HepG2 (cell line): ENCODE measurements around the gene PPCDC. TPM values are rescaled to one million over a fixed set of nuclear protein-coding genes. Genes with fewer than 3 reads are reported as not detected.

Experiments used
- ARNT ChIP-seq: fragments of 450-650 bp; IDR thresholded peaks from 2 replicates; pipeline ENCODE4 v1.6.1; 2017
- CENPBD1 ChIP-seq: sonication (generic); formaldehyde crosslinking; IDR thresholded peaks from 2 replicates; pipeline ENCODE4 v1.8.0; 2022; ENCODE audit warnings: missing genetic modification reagents, low read depth, mild to moderate bottlenecking, borderline replicate concordance
- HNRNPUL1 ChIP-seq: fragments of 200-400 bp; formaldehyde crosslinking; IDR thresholded peaks from 2 replicates; pipeline ENCODE4 v1.6.1; 2017; ENCODE audit warnings: low read depth, mild to moderate bottlenecking, low read length, moderate library complexity
- NBN ChIP-seq: fragments of 450-650 bp; conservative IDR thresholded peaks from 2 replicates; pipeline ENCODE4 v1.6.1; 2017
- PITX1 ChIP-seq: sonication (generic); formaldehyde crosslinking; IDR thresholded peaks from 2 replicates; pipeline ENCODE4 v1.5.1; 2020; ENCODE audit warnings: mild to moderate bottlenecking, missing genetic modification reagents
- PRDM4 ChIP-seq: sonication (generic); formaldehyde crosslinking; IDR thresholded peaks from 2 replicates; pipeline ENCODE4 v1.9.0; 2021; ENCODE audit warnings: missing genetic modification reagents, borderline replicate concordance
- RCOR2 ChIP-seq: IDR thresholded peaks from 2 replicates; pipeline ENCODE4 v1.6.1; 2016; ENCODE audit warnings: missing biosample characterization, missing genetic modification reagents
- SIN3B ChIP-seq: fragments of 150-350 bp; IDR thresholded peaks from 2 replicates; pipeline ENCODE4 v1.6.1; 2014; ENCODE audit warnings: low read length
- ZFP36L2 ChIP-seq: sonication (generic); formaldehyde crosslinking; IDR thresholded peaks from 2 replicates; pipeline ENCODE4 v1.4.0; 2020; ENCODE audit warnings: missing genetic modification reagents
- ZFP82 ChIP-seq: sonication (generic); formaldehyde crosslinking; IDR thresholded peaks from 2 replicates; pipeline ENCODE4 v1.5.1; 2020; ENCODE audit warnings: mild to moderate bottlenecking, missing genetic modification reagents, borderline replicate concordance
- ZNF101 ChIP-seq: sonication (generic); formaldehyde crosslinking; IDR thresholded peaks from 2 replicates; pipeline ENCODE4 v1.4.0; 2020; ENCODE audit warnings: mild to moderate bottlenecking, low read depth, missing genetic modification reagents, borderline replicate concordance
- ZNF280B ChIP-seq: sonication (generic); formaldehyde crosslinking; IDR thresholded peaks from 2 replicates; pipeline ENCODE4 v1.5.0; 2020; ENCODE audit warnings: missing genetic modification reagents, mild to moderate bottlenecking, borderline replicate concordance
- ZNF367 ChIP-seq: sonication (generic); formaldehyde crosslinking; IDR thresholded peaks from 2 replicates; pipeline ENCODE4 v1.4.0; 2020; ENCODE audit warnings: missing genetic modification reagents, borderline replicate concordance
- ZNF746 ChIP-seq: sonication (generic); formaldehyde crosslinking; IDR thresholded peaks from 2 replicates; pipeline ENCODE4 v1.8.0; 2022; ENCODE audit warnings: mild to moderate bottlenecking, missing genetic modification reagents
- ZNF790 ChIP-seq: sonication (generic); formaldehyde crosslinking; IDR thresholded peaks from 2 replicates; pipeline ENCODE4 v1.8.0; 2022; ENCODE audit warnings: missing genetic modification reagents, mild to moderate bottlenecking, borderline replicate concordance
- polyA plus RNA-seq, 8 experiments: library from polyadenylated mRNA; depleted of rRNA in 3 of 8; stranded (reverse) in 7 of 8; unstranded in 1 of 8; fragments of >200 nt; fragmentation: Illumina TruSeq in 4 of 8; extraction: Trizol in 4 of 8; gene quantifications; 2 replicates each; pipeline versions ENCODE4 v1.2.1 to v1.2.3, GENCODE V29; 2011 to 2016; ENCODE audit warnings: low read depth in 4 of 8, missing spikeins in 1 of 8, mixed read lengths in 1 of 8; ENCODE audit not compliant: insufficient read depth in 1 of 8
- total RNA-seq, 5 experiments: library from RNA; depleted of rRNA; stranded (reverse); fragments of >200 nt; fragmentation: Illumina TruSeq; extraction: Trizol; gene quantifications; 2 replicates each; pipeline ENCODE4 v1.2.3, GENCODE V29; 2016; ENCODE audit warnings: low read depth in 1 of 5
- TF ChIP-seq, protein P1 (sequence below): sonication (generic); formaldehyde crosslinking; IDR thresholded peaks from 2 replicates; pipeline ENCODE4 v1.4.0; 2020; ENCODE audit warnings: missing genetic modification reagents
- TF ChIP-seq, protein P2 (sequence below): sonication (generic); formaldehyde crosslinking; conservative IDR thresholded peaks from 2 replicates; pipeline ENCODE4 v1.4.0; 2020; ENCODE audit warnings: missing genetic modification reagents

Gene PPCDC
- total and polyA plus RNA-seq, 2 of the 13 experiments (the other 11 are each of a cell fraction or from before 2014, with no cell fraction given): 12.3 to 12.8 TPM

- TF ChIP-seq ZNF101 (no peak), CENPBD1 (CRISPR knock-in tag) (no peak), PRDM4 (CRISPR knock-in tag) (no peak), NBN (no peak), PITX1 (CRISPR knock-in tag) (peak; percentile 46; the same call in 1 of the 2 replicates), ZNF790 (no peak), RCOR2 (CRISPR knock-in tag) (0 out of 2 replicates have a peak, but pooled peaks have one; percentile 48), ARNT (no peak), ZNF280B (CRISPR knock-in tag) (peak; percentile 72), ZFP36L2 (CRISPR knock-in tag) (no peak), SIN3B (no peak), ZFP82 (CRISPR knock-in tag) (no peak), ZNF746 (0 out of 2 replicates have a peak, but pooled peaks have one; percentile 47), ZNF367 (CRISPR knock-in tag) (no peak), HNRNPUL1 (no peak)
- TF ChIP-seq, protein P1, sequence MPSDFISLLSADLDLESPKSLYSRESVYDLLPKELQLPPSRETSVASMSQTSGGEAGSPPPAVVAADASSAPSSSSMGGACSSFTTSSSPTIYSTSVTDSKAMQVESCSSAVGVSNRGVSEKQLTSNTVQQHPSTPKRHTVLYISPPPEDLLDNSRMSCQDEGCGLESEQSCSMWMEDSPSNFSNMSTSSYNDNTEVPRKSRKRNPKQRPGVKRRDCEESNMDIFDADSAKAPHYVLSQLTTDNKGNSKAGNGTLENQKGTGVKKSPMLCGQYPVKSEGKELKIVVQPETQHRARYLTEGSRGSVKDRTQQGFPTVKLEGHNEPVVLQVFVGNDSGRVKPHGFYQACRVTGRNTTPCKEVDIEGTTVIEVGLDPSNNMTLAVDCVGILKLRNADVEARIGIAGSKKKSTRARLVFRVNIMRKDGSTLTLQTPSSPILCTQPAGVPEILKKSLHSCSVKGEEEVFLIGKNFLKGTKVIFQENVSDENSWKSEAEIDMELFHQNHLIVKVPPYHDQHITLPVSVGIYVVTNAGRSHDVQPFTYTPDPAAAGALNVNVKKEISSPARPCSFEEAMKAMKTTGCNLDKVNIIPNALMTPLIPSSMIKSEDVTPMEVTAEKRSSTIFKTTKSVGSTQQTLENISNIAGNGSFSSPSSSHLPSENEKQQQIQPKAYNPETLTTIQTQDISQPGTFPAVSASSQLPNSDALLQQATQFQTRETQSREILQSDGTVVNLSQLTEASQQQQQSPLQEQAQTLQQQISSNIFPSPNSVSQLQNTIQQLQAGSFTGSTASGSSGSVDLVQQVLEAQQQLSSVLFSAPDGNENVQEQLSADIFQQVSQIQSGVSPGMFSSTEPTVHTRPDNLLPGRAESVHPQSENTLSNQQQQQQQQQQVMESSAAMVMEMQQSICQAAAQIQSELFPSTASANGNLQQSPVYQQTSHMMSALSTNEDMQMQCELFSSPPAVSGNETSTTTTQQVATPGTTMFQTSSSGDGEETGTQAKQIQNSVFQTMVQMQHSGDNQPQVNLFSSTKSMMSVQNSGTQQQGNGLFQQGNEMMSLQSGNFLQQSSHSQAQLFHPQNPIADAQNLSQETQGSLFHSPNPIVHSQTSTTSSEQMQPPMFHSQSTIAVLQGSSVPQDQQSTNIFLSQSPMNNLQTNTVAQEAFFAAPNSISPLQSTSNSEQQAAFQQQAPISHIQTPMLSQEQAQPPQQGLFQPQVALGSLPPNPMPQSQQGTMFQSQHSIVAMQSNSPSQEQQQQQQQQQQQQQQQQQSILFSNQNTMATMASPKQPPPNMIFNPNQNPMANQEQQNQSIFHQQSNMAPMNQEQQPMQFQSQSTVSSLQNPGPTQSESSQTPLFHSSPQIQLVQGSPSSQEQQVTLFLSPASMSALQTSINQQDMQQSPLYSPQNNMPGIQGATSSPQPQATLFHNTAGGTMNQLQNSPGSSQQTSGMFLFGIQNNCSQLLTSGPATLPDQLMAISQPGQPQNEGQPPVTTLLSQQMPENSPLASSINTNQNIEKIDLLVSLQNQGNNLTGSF (CRISPR knock-in tag): no peak
- TF ChIP-seq, protein P2, sequence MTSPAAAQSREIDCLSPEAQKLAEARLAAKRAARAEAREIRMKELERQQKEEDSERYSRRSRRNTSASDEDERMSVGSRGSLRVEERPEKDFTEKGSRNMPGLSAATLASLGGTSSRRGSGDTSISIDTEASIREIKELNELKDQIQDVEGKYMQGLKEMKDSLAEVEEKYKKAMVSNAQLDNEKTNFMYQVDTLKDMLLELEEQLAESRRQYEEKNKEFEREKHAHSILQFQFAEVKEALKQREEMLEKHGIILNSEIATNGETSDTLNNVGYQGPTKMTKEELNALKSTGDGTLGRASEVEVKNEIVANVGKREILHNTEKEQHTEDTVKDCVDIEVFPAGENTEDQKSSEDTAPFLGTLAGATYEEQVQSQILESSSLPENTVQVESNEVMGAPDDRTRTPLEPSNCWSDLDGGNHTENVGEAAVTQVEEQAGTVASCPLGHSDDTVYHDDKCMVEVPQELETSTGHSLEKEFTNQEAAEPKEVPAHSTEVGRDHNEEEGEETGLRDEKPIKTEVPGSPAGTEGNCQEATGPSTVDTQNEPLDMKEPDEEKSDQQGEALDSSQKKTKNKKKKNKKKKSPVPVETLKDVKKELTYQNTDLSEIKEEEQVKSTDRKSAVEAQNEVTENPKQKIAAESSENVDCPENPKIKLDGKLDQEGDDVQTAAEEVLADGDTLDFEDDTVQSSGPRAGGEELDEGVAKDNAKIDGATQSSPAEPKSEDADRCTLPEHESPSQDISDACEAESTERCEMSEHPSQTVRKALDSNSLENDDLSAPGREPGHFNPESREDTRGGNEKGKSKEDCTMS (CRISPR knock-in tag): no peak
These were observed 19.5 kb downstream of the PPCDC start (continued) for GRCh38 chr15:75042730-75043508.
